Activated CD8-positive, alpha-beta memory T cell treated with anti-CD3 and anti-CD28 coated beads for 1 hour (primary cell): ENCODE data around the gene ZFYVE28.

ENCODE experiments used
- DNase-seq, 2 donors: peaks; one replicate each; pipeline ENCODE4 v3.0.0-alpha.2; 2020; ENCODE audit warnings: low read depth in 1 of 2; ENCODE audit errors: extremely low read depth in 1 of 2

ZFYVE28 gene

GRCh38 chr4:2264481-2265041, 153.9 kb downstream of the ZFYVE28 start:
- no peak for DNase-seq

GRCh38 chr4:2263926-2264321, 154.5 kb downstream of the ZFYVE28 start:
- no peak for DNase-seq

- DNase-seq, result no peak
These were observed 155.5 kb downstream of the ZFYVE28 start for GRCh38 chr4:2262944-2263250.

DNA sequence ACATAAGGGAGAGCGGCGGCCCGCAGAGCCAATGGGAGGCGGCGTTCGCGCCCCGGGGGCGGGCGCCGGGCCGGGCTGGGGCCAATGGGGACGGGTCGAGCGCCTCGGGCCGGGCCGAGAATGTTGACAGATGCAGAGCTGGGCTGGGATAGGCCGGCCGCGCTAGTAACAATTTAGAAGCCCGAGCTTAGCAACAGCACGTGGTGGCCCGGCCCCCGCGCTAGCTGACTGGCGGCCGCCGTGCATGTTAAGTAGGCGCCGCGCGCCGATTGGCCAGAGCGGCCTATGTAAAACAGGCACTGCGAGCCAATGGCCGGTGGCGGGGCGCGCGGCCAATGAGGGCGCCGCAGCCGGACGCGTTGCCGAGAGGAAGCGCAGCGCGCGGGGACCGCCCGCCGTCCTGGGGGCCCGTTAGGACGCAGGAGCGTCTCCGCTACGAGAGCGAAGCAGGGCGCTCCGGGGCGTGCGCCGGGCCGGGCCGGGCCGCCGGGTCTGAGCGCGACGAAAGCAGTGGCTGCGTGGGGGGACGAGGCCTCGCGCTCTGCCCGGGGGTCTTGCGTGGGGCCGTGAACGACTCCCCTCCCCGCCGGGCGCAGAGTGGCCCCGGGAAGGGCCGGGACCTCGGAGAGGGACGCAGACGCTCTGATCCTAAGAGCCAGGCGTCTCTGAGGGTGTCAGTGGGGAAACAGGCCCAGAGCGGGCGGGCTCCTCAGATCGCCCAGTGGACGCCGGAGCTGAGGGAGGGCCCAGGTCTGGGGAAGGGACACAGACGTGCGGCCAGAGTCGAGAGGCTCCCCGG, 156.1 kb downstream of the ZFYVE28 start:
- peak; percentile 93 to 95 for DNase-seq

- no peak for DNase-seq
These were observed 156.6 kb downstream of the ZFYVE28 start, which contains the start of gene MXD4 for GRCh38 chr4:2261853-2262144. Gene MXD4 (minus strand): TSS chr4:2262109. CDS start chr4:2261980, 129 bp downstream.

DNA sequence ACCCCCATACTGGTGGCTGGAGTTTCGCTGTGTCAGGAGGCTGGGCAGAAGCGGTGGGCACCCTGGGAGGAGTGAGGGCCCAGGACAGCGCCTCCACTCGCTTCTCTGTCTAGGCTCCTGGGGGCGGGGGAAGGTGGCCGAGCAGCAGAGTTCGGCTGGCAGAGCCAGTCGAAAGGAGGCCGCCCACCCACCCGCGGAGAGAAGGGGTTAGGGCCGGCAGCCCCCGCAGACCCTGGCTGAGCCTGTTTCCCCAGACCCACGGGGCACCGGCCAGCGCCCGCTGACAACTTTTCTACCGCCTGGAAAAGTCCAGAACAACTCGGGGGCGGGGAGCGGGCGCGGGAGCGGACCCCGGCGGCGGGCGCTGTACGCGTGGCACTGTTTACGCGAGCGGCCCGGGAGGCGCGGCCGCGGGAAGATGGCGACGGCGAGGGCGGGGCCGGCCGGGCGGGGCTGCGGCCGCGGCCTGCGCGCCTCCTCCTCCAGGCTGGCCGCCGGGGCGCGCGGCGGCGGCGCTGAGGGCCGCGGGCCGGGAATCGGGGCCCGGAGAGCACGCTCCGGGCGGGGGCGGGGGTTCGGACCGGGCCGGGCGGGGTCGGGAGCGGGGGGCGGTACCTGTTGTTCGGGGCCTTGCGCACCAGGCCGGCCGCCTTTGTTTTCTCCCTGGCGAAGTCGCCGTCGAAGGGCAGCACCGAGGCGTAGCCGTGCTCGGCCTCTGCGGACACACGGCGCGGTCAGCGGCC, 157.2 kb downstream of the ZFYVE28 start:
- DNase-seq, result peak in 1 of 2 donors; percentile 40

DNA sequence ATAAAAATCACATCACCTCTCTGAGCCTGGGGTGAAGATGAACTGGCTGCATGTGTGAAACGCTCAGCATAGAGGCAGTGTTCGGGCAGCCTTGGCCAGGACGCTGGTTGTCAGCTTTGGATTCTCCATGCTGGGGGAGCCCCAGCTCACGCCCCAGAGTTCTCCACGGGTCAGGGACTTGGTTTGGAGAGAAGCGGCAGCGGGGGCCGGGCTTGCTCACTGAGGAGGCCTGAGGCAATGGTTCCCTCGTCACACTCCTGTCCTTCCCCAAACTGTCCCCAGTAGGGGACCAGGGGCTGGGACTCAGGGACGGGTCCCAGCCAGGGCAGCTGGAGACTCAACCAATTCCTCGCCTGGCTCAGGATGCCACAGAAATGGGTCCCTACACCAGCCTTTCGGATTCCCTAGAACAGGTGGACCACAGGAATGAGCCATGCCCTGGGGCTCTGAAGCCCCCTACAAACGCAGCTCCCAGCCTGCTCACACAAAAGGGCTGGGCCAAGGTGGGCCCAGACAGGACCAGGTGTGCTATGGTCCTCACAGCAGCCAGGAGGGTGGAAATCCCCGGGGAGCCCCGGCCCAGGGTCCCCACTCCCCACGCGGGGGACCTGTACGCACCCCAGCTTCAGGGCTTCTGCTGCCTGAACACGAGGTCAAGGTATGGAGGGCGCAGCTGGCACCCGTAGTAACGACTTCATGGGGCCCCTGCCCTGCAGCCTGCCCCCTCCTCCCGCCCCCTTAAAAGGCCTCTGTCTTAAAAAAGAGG, 157.9 kb downstream of the ZFYVE28 start:
- no peak for DNase-seq

DNA sequence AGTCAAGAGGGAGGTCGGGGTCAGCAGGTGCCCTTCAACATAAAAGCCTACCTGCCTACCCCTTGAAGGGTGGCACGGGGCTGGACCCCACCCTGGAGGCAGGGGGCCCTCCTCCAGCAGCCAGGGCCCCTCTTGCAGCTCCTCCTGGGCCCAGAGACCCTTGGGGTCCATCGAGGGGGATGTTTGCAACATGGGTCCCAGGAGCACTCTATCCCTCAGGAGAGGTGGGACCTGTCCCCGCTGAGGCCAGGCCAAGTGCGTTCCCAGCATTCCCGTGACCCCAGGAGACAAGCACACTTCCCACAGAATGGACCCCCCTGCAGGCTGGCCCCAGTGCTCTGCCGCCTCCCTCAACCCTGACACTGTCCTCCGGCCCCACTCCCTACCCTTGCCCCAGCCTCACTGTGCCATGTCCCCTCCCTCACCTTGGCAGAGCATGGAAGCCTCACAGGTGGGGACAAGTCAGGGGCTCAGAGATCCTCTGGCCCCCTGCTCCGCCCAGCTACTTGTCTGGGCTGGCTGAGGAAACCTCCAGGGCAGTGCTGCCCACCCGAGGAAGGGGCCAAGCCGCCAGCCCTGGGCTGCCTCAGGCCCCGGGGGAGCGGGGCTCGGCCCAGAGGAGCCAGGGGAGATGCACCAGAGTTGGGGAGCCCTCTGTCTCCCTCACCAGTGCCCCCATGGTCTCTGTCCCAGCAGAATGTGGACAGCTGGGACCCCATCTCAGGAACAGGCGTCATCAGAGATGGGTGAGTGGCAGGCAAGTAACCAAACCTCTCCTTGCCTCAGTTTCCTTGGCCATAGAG, 158.7 kb downstream of the ZFYVE28 start:
- no peak for DNase-seq

DNA sequence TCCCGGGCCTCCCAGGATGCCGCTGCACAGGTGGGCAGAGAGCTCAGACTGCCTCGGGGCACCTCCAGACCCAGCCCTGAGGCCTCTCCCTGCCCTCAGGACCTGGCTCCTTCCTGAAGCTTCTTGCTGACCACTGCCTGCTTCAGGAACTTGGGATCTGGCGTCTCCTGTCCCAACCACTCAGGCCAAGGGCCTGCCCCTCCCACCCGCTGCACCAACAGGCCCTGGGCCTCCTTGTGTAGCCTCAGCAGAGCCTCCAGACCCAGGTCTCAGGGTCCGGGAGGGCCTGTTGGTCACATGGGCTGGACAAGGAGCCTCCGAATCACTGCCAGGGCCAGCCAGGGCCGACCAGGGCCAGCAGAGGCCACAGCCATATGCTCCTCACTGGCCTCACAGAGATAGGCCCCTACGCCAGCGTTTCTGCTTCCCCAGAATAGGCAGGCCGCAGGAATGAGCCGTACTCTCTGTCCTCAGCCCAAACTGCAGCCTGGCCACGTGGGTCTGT, 159.4 kb downstream of the ZFYVE28 start:
- DNase-seq, result no peak

GRCh38 chr4:2258091-2259035, 160.1 kb downstream of the ZFYVE28 start:
- no peak for DNase-seq

DNA sequence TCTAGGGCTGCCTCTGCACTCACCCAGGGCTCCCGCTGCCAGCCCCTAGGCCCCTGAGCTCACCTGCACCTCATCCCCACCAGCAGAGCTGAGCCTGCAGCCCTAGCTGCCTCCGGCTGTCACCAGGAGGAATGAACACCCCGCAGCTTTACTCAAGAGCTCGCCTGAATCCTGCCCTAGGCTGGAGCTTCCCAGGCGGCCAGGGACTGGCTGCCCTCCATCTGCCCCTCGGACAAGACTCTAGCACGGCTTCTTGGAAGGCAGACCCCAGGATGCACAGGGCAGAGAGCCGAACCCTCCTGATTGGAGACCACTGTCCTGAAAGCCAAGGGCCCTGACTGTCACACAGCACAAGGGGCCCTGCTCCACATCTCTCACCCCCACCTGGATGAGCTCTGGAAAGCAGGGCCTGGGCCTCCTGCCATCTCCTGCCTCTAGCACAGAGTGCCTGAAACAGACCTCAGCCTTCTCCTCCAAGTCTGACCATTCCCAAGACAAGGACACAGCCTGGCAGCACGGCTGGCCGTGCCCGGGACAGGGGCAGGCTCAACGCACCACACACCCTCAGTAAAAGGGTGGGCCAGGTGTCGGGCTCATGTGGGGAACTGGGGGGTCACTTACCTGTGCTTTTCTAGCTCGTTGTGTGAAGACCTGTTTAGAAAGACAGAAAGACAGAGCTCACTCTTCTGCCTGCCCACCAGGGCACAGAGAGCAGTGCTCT, 160.9 kb downstream of the ZFYVE28 start:
- DNase-seq, result no peak

DNA sequence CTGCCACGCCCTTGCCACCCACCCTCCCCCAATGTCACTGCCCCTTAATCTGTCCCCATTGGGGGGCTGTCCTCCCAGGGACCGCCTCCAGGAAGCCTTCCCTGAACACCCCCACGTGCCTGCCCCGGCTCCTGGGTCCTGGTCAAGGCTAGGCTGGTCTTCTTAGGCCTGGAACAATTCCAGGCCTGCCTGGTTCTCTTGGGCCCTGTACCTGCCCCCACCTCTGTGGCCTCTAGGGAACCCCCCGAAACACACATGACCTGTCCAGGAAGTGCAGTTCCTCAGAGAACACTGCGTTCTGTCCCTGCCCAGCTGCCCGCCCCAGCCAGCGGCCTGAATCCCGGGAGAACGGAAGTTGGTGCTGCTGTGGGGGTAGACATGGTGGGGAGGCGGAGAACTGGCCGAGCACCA, 161.7 kb downstream of the ZFYVE28 start:
- no peak for DNase-seq

GRCh38 chr4:2256156-2256731, 162.2 kb downstream of the ZFYVE28 start:
- no peak for DNase-seq

- DNase-seq, result no peak
These were observed 162.8 kb downstream of the ZFYVE28 start for GRCh38 chr4:2255501-2256155.

GRCh38 chr4:2254665-2255500, 163.6 kb downstream of the ZFYVE28 start:
- DNase-seq, result no peak

DNA sequence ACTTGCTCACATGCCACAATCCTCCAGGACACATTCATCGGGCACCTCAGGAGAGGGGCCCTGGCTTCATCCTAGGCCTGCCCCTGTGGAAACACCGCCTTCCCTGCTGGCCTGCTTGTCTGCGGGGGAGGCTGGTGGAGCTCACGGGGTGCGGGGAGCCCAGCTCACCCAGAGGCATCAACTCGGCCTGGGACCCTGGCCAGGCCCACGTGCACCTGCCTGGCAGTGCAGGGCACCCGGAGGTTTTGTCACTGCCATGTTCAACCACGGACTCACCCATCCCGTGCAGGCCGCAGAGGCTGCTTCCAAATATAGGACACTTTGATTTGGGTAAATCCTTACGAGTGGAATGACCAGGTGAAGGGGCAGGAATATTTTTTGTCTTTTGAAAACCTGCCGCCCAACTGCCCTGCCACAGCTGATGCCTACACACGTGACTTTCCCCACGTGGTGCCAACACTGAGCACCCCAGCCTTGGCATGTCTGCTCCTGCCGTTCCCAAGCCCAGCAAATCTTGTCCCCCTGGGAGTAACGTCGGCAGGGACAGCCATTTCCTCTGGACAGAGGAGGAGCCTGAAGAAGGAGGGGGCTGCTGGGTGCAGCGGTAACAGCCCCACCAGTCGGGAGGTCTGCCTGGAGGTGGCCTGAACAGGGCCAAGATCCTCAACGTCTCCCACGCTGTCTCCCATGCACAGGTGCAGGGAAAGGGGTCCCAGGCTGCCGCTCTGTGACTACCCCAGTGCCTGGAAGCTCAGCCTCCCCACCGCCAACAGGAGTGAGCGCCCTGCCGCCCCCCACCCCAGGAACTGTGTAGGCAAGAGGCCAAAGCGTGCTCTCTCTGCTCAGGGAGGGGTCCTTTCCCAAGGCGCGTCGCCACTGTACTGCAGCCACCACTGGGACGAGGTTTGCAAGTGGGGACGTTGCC, 165.0 kb downstream of the ZFYVE28 start:
- DNase-seq, result no peak
